ENCODE measurements around the gene PROM2. TPM values are rescaled to one million over a fixed set of nuclear protein-coding genes. Genes with fewer than 3 reads are reported as not detected.

The PROM2 gene
- total RNA-seq, 1 experiment from 2014 or later: 3.1 TPM

- Histone ChIP-seq H3K4ac (ENCODE audit: low read depth, low read length) (no peak overlapping the region), H3K14ac (ENCODE audit: insufficient read depth, low read length) (no peak overlapping the region), H3T11ph (ENCODE audit: low read length) (no peak overlapping the region), H4K5ac (ENCODE audit: insufficient read length, low read depth, low read length) (no peak overlapping the region), H2AK5ac (ENCODE audit: insufficient read length, low read length) (no peak overlapping the region), H2BK120ac (ENCODE audit: low read depth, low read length, poor library complexity, severe bottlenecking) (no peak overlapping the region), H3K27ac (ENCODE audit: insufficient read length, low read depth, low read length) (no peak overlapping the region), H2AFZ (ENCODE audit: low read length) (no peak overlapping the region), H3K18ac (ENCODE audit: insufficient read length, low read depth, low read length) (no peak overlapping the region), H3K56ac (ENCODE audit: insufficient read length, low read depth, low read length) (no peak overlapping the region), H2BK20ac (ENCODE audit: low read depth, low read length, poor library complexity, severe bottlenecking) (no peak overlapping the region), H3K23me2 (ENCODE audit: insufficient read length, low read depth, low read length, poor library complexity, severe bottlenecking) (no peaks in the 10 kb centered on the region), H3K9ac (ENCODE audit: extremely low read depth, insufficient read length, low read length) (no peak overlapping the region), H3K27me3 (ENCODE audit: insufficient read depth, low read length) (no peaks in the 10 kb centered on the region), H2BK12ac (ENCODE audit: insufficient read length, low read depth, low read length) (no peak overlapping the region), H4K8ac (replicated peaks; ENCODE audit: insufficient read length, low read depth, low read length) (no peak overlapping the region), H3K4me1 (ENCODE audit: insufficient read depth, low read length) (no peaks in the 10 kb centered on the region), H2BK5ac (ENCODE audit: insufficient read length, low read length) (no peak overlapping the region), H3K9me3 (ENCODE audit: control insufficient read depth, low read depth, low read length) (no peaks in the 10 kb centered on the region), H3K23ac (ENCODE audit: insufficient read length, low read depth, low read length) (no peak overlapping the region), H3K79me2 (ENCODE audit: insufficient read depth, low read length) (no peaks in the 10 kb centered on the region), H3K4me2 (ENCODE audit: insufficient read depth, insufficient read length, low read length) (no peak overlapping the region), H4K20me1 (ENCODE audit: control insufficient read depth, insufficient read depth, insufficient read length) (no peaks in the 10 kb centered on the region), H4K91ac (ENCODE audit: insufficient read length, low read depth, low read length) (no peak overlapping the region), H2BK15ac (ENCODE audit: low read depth, low read length) (no peak overlapping the region), H3K79me1 (ENCODE audit: insufficient read depth, low read depth, low read length, poor library complexity, severe bottlenecking) (no peaks in the 10 kb centered on the region)
- peaks cover 3% of the 10 kb centered on the region in 2 experiments; a peak in 2 of 5 replicates for H3K9me3 Mint-ChIP-seq
- no peaks in the 10 kb centered on the region; the same call in none of the 2 replicates for H3K27me3 Mint-ChIP-seq (ENCODE audit: low read depth)
- no CpG with 5 or more reads among the region's 18 CpGs for WGBS (ENCODE audit: extremely low coverage, insufficient read length, low lambda C conversion rate)
- DNase-seq: no peak
- H3K36me3 Mint-ChIP-seq (ENCODE audit: insufficient read depth in 1 of 3, low read depth in 3 of 3): no peaks in the 10 kb centered on the region
- TF ChIP-seq CTCF (conservative IDR thresholded peaks at IDR 0.05): no peak
- H3K4me3 Mint-ChIP-seq: no peak overlapping the region
- peaks cover 1 to 2% of the 10 kb centered on the region in 2 experiments; a peak in 3 of 4 replicates for H3K4me1 Mint-ChIP-seq
- H3K27ac Mint-ChIP-seq: no peak overlapping the region
Observed at GRCh38 chr2:95320986-95321767, 46.9 kb downstream of the PROM2 start.
